ENCODE results near the gene SLC6A7. TPM values are rescaled to one million over a fixed set of nuclear protein-coding genes. Genes with fewer than 3 reads are reported as not detected.
"Not testable (repeated sequence)": the region's sequence is repeated elsewhere in the genome, so short reads cannot be mapped to it uniquely, and the experiment has no call there.

The SLC6A7 gene
- total RNA-seq, 2 experiments from 2014 or later: not detected

DNA sequence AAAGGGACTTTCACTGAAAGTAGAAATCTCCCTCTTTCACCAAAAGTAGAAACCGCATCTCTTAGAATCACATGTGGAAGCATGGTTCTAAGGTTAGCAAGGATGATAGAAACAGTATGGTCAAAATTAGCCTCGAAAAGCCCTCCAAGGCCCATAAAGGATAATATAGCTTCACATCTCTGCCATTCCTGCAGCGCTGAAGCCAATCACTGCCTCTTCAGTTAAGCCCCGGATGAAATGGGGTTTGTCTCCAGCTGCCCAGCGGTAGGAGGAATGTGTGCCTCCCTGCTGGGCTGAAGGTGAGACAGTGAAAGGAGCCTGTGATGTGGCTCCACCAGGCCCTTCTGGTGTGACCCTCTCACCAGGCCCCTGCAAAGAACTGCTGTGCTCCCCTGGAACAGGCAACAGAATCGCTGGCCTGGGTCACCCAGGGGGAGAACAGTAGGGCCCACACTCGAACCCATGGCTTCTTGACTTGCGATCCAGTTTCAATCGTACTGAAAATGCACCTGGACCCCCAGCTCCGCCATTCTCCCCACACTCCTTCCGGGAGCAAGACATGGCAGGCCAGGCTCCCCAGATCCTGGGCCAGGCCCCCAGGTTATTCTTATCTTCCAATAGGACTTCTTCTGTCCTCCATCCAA, 52.5 kb downstream of the SLC6A7 start:
- no peak for DNase-seq
- Mint-ChIP-seq H3K27ac (no peak overlapping the region), H3K4me1 (no peaks in the 10 kb centered on the region), H3K4me3 (no peak overlapping the region), H3K9me3 (no peaks in the 10 kb centered on the region), H3K36me3 (no peaks in the 10 kb centered on the region), H3K27me3 (peaks cover 2% of the 10 kb centered on the region)
- no peak for ATAC-seq (ENCODE audit: low read depth)
- POLR2A ChIA-PET: no interaction called here

DNA sequence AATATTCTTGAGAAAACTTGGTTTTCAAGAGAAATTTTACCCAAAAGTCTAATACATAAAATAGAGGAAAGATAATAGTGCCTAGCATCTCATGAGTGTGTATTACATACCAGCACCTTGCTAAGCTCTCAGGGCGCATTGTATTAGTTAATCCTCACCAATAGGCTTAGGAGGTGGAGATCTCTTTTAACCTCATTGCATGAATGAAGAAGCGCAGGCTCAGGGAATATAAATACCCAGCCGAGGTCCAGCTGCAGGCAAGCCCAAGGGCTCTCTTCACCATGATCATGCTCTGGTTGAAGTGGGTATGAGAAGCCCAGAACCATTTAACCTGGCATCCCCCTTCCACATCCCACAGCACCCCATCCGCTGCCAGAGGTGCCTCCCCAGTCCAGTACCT, 53.7 kb downstream of the SLC6A7 start:
- no peaks in the 10 kb centered on the region for H3K4me1 Mint-ChIP-seq
- no peak overlapping the region for H3K4me3 Mint-ChIP-seq
- H3K36me3 Mint-ChIP-seq: no peaks in the 10 kb centered on the region
- no peak overlapping the region for H3K27ac Mint-ChIP-seq
- no peaks in the 10 kb centered on the region for H3K9me3 Mint-ChIP-seq
- POLR2A ChIA-PET: no interaction called here
- peaks cover 2% of the 10 kb centered on the region for H3K27me3 Mint-ChIP-seq
- no peak for ATAC-seq (ENCODE audit: low read depth)
- DNase-seq: no peak

DNA sequence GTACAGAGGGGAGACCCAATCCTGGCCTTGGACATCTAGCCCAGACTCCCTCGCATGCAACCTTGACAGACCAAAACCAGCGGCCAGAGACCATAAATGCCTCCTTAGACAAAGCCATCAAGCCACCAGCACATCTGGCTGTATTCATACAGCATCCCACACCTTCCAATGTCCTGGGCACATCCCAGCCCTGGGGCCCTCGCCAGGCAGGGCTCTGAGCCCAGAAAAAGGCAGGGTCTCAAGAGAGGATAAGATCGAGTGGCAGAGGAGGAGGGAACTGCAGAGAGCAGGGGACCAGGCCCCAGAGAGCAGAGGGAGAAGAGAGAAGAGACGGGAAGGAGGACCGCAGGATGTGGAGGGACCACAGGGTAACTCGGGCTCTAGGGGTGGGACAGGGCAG, 54.3 kb downstream of the SLC6A7 start:
- Mint-ChIP-seq H3K27ac (no peak overlapping the region), H3K27me3 (peaks cover 2% of the 10 kb centered on the region), H3K9me3 (no peaks in the 10 kb centered on the region), H3K36me3 (no peaks in the 10 kb centered on the region), H3K4me3 (no peak overlapping the region), H3K4me1 (no peaks in the 10 kb centered on the region)
- ATAC-seq (ENCODE audit: low read depth) (no peak), DNase-seq (no peak)
- POLR2A ChIA-PET: no interaction called here

DNA sequence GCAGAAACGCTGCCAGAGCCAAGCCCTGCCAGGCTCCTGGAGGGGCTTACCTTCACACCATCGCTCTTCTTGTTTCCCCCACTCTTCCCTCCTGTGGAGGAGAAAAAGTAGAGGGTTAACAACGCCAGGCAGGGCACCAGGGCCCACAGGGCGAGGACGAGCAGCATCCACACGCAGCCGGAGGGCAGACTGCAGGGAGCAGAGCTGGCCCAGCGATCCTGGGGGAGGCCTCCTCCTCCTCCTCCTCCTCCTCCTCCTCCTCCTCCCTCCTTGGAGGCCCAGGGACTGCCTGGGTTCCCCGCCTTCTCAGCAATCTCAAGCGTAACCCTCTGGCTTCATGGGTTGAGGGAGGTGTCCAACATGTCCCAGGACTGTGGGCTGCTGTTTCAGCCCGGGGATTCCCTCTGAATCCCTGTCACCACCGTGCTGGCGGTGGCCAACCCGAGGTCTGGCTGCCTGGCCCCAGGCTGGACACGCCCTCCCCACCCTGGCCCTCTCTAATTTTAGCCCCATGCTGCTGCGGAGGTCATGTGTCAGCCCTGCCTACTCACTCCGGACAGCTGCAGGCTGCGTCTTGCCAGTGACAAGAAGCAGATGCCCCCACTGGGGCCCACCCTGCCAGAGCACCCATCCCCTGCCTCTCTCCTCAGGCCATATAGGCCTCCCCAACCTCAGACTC, 55.4 kb downstream of the SLC6A7 start:
- DNase-seq (no peak), ATAC-seq (ENCODE audit: low read depth) (no peak)
- H3K4me3 Mint-ChIP-seq: no peak overlapping the region
- H3K27ac Mint-ChIP-seq: no peak overlapping the region
- POLR2A ChIA-PET: no interaction called here
- H3K4me1 Mint-ChIP-seq: no peaks in the 10 kb centered on the region
- peaks cover 2% of the 10 kb centered on the region for H3K27me3 Mint-ChIP-seq
- no peaks in the 10 kb centered on the region for H3K36me3 Mint-ChIP-seq
- no peaks in the 10 kb centered on the region for H3K9me3 Mint-ChIP-seq

DNA sequence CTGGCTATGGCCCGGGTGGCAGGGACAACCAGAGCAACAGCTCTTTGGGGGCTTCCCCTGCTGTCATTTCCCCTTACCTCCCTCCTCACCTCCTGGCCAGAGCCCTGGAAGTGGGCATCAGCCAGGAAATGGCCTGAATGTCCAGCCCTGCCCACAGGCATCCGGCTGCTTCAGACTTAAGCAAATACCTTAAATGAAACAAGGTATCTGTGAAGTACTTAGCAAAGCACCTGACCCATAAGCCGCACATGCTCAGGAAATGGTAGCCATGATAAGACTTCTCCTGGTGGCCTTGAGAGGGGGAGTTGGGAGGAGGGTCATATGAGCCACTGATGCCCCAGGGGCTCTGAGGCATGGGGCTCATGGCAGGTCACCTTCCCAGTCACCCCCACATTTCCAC, 55.9 kb downstream of the SLC6A7 start:
- Mint-ChIP-seq H3K27me3 (peaks cover 2% of the 10 kb centered on the region), H3K9me3 (no peaks in the 10 kb centered on the region), H3K27ac (no peak overlapping the region), H3K36me3 (no peaks in the 10 kb centered on the region), H3K4me1 (no peaks in the 10 kb centered on the region), H3K4me3 (no peak overlapping the region)
- POLR2A ChIA-PET: no interaction called here
- DNase-seq: no peak
- no peak for ATAC-seq (ENCODE audit: low read depth)

DNA sequence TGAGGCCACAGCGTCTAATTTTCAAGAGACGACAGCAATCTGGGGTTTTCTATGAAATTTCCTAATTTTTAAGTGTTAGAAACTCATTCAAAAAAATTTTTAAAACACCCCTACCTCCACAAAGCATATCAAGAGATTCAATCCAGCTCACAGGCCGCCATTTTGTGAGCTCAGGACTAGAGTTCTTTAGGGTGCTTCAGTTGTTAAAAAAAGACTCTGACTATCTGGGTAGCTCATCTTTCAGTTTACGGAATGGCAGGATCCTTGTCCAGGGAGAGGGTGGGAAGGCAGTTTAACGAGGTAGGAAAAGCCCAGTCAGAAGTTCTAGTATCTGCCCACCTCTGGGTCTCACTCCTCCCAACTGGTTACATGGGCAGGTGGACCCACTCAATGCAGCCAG, 56.6 kb downstream of the SLC6A7 start:
- H3K4me1 Mint-ChIP-seq: no peaks in the 10 kb centered on the region
- peaks cover 2% of the 10 kb centered on the region for H3K27me3 Mint-ChIP-seq
- no peaks in the 10 kb centered on the region for H3K36me3 Mint-ChIP-seq
- POLR2A ChIA-PET: no interaction called here
- no peak overlapping the region for H3K27ac Mint-ChIP-seq
- no peak for DNase-seq
- no peaks in the 10 kb centered on the region for H3K9me3 Mint-ChIP-seq
- no peak overlapping the region for H3K4me3 Mint-ChIP-seq
- ATAC-seq (ENCODE audit: low read depth): no peak

DNA sequence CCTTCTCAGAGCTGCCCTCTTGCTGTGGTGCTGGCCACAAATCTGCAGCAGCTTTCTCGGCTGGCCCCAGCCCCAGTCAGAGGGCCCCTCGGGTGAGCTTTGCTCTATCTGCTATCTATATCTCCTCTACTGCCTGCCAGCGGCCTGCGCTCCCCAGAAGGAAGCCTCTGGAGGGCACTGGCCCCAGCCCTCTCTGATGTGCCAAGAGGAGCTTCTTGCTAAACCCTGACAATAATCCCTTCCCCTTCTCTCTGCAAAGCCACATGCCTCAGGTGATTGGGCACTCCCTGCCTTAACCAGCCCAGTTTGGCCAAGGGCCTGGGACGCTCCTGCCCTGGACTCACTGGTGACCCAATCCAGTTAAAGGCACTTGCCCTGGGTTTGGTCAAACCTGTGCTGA, 57.0 kb downstream of the SLC6A7 start:
- H3K36me3 Mint-ChIP-seq: no peaks in the 10 kb centered on the region
- no peak overlapping the region for H3K4me3 Mint-ChIP-seq
- no peaks in the 10 kb centered on the region for H3K4me1 Mint-ChIP-seq
- POLR2A ChIA-PET: no interaction called here
- no peaks in the 10 kb centered on the region for H3K9me3 Mint-ChIP-seq
- peaks cover 2% of the 10 kb centered on the region for H3K27me3 Mint-ChIP-seq
- DNase-seq (no peak), ATAC-seq (ENCODE audit: low read depth) (no peak)
- H3K27ac Mint-ChIP-seq: no peak overlapping the region

DNA sequence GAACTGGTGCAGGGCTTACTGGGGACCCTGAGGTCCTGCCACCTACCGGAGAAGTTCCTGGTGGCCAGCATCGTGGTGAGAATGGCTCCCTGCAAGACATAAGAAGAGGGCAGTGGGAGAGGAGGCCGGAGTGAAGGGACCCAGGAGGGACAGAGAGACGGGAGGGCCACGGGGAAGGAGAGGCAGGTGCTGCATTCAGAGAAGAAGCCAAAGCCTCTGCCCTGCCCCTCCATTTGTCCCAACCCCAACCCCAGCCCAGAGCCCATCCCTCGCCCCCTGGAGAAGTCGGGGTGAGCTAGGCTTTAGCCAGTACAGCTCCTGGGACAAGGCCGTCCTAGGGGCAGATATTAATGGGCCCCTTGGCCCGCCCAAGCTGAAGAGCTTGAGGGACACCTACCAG, 57.9 kb downstream of the SLC6A7 start:
- POLR2A ChIA-PET: no interaction called here
- no peak overlapping the region for H3K27ac Mint-ChIP-seq
- H3K9me3 Mint-ChIP-seq: no peaks in the 10 kb centered on the region
- no peak overlapping the region for H3K4me3 Mint-ChIP-seq
- ATAC-seq (ENCODE audit: low read depth) (no peak), DNase-seq (no peak)
- no peaks in the 10 kb centered on the region for H3K36me3 Mint-ChIP-seq
- H3K27me3 Mint-ChIP-seq: peaks cover 2% of the 10 kb centered on the region
- H3K4me1 Mint-ChIP-seq: no peaks in the 10 kb centered on the region

DNA sequence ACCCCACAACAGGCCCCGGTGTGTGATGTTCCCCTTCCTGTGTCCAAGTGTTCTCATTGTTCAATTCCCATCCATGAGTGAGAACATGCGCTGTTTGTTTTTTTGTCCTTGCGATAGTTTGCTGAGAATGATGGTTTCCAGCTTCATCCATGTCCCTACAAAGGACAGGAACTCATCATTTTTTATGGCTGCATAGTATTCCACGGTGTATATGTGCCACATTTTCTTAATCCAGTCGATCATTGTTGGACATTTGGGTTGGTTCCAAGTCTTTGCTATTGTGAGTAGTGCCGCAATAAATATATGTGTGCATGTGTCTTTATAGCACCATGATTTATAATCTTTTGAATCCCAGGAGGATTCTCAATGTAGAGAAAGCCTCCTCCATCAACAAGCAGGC, 58.6 kb downstream of the SLC6A7 start:
- DNase-seq; H3K4me3 Mint-ChIP-seq; POLR2A ChIA-PET; H3K27me3 Mint-ChIP-seq; H3K27ac Mint-ChIP-seq; H3K4me1 Mint-ChIP-seq; H3K9me3 Mint-ChIP-seq; H3K36me3 Mint-ChIP-seq; ATAC-seq (ENCODE audit: low read depth): not testable (repeated sequence)

DNA sequence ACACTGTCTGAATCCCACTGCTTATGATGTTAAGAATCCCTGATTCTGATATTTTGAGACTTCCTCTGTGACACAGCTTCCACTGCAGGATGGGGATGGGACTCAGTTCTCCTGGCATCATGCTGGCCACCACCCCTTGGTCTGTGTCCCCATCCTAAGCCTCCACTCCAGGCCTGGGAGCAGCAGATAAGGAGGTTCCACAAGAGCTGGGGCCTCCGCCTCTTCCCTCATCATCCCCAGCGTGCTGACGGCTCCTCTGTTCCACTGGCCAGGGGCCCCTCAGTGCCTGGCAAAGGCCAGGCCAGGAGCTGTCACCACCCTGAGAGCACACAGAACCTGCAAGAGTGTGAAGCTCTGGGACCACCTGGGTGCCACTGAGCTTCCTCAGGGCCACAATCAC, 59.1 kb downstream of the SLC6A7 start:
- Mint-ChIP-seq H3K36me3 (no peaks in the 10 kb centered on the region), H3K4me3 (no peak overlapping the region), H3K27me3 (peaks cover 2% of the 10 kb centered on the region), H3K9me3 (no peaks in the 10 kb centered on the region), H3K4me1 (peaks cover 2% of the 10 kb centered on the region), H3K27ac (no peak overlapping the region)
- POLR2A ChIA-PET: no interaction called here
- DNase-seq (no peak), ATAC-seq (ENCODE audit: low read depth) (no peak)

DNA sequence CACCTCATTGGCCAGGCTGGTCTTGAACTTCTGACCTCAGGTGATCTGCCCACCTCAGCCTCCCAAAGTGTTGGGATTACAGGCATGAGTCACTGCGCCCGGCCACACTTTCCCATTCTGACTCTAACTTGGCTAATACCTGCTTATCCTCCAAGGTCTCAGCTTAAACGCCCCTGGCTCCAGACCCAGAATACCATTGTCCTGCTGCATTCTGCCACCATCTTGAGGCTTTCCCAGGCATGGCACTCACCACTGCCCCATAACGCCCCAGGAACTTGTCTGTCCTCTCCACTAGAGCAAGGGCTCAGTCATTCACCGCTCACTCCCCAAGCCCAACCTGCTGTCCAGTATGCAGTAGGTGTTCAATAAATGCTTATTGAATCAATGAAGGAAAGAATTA, 59.9 kb downstream of the SLC6A7 start:
- no peaks in the 10 kb centered on the region for H3K9me3 Mint-ChIP-seq

DNA sequence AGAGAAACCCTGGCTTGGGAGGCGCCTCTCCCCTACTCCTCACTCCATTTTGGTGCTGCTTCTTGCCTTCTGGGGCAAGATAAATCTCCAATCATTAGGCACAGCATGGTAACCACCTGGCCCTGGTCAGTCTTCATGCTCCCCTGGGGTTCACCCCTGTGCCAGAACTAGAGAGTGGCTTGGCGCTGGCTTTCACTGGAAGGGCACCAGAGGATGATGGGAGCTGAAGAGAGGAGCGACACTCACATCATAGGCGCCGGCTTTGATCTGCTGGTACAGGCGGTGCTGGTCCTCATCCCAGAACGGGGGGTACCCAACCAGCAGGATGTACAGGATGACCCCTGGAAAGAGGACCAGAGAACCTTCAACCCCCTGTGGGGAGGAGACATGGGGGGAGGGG, 61.6 kb downstream of the SLC6A7 start:
- H3K4me3 Mint-ChIP-seq: no peak overlapping the region
- H3K27me3 Mint-ChIP-seq: no peaks in the 10 kb centered on the region
- DNase-seq: no peak
- H3K27ac Mint-ChIP-seq: no peak overlapping the region
- no peak for ATAC-seq (ENCODE audit: low read depth)
- H3K4me1 Mint-ChIP-seq: peaks cover 2% of the 10 kb centered on the region
- H3K9me3 Mint-ChIP-seq: no peaks in the 10 kb centered on the region
- POLR2A ChIA-PET: interaction anchor here (0.6 kb wide), 1 partner anchor 182 kb away, joined by 4 read pairs; no protein-coding TSS in a partner anchor
- H3K36me3 Mint-ChIP-seq: no peaks in the 10 kb centered on the region

More for the DNA sequence above, 59.9 kb downstream of the SLC6A7 start:
- no peak for DNase-seq
- H3K36me3 Mint-ChIP-seq: no peaks in the 10 kb centered on the region
- POLR2A ChIA-PET: interaction anchor here (0.7 kb wide), 1 partner anchor 28 kb away, joined by 3 read pairs; no protein-coding TSS in a partner anchor
- no peak for ATAC-seq (ENCODE audit: low read depth)
- H3K27me3 Mint-ChIP-seq: no peaks in the 10 kb centered on the region
- no peak overlapping the region for H3K4me3 Mint-ChIP-seq
- no peak overlapping the region for H3K27ac Mint-ChIP-seq
- peaks cover 2% of the 10 kb centered on the region for H3K4me1 Mint-ChIP-seq

DNA sequence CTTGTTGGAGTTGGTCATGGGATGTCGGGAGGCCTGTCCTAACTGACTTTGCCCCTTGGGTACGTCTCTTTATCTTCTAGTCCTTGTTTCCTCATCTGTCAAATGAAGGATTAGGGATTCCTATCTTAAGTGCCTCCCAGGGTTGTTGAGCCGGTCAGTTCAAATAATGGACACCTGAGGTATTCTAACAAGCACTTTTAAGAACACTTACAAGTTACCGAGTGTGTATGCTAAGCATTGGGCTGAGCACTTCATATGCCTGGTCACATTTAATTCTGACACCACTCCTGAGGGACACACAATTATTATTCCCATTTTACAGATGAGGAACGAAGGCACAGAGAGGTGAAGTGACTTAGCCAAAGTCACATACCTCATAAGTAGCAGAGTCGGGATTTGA, 62.6 kb downstream of the SLC6A7 start:
- H3K27me3 Mint-ChIP-seq: no peaks in the 10 kb centered on the region
- no peaks in the 10 kb centered on the region for H3K36me3 Mint-ChIP-seq

DNA sequence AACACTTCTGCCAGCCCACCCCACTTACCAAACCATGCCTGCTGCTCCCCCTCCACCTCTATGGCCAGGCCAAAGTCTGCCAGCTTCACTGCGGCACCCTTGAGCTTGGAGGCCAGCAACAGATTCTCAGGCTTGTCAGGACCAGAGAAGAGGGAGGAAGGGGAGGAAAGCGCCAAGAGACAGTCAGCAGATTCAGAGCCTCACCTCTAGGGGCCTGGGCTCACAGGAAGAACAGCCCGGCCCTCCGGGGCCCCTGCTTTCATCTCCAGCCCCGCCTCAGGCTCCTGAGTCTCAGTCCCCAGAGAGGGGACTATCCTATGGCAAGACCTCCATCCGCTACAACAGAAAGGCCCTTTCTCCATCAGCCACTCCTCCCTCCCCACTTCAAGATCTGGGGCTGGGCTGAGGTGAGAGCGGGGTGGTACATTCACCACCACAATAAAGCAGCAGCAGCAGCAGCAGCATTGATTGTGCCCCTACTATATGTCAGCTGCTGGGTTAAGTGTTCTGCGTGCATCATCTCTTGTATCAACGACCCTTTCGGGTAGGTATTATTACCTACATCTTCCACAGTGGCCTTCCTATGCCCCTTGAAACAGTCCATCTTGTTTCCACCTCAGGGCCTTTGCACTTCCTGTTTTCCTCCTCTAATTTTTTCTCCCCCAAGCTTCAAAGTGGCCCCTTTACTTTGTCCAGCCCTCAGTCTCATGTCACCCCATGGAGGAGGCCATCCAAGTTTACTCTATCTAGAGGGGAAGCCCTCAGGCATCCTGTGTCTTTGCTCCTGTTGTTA, 63.8 kb downstream of the SLC6A7 start:
- ATAC-seq (ENCODE audit: low read depth): no peak
- no peak for DNase-seq
- H3K4me1 Mint-ChIP-seq: peaks cover 2% of the 10 kb centered on the region
- no peaks in the 10 kb centered on the region for H3K36me3 Mint-ChIP-seq
- H3K9me3 Mint-ChIP-seq: no peaks in the 10 kb centered on the region
- peak overlapping the region; percentile 30 for H3K27ac Mint-ChIP-seq
- POLR2A ChIA-PET: no interaction called here
- no peaks in the 10 kb centered on the region for H3K27me3 Mint-ChIP-seq
- no peak overlapping the region for H3K4me3 Mint-ChIP-seq

More for the DNA sequence above, 62.6 kb downstream of the SLC6A7 start:
- H3K4me3 Mint-ChIP-seq: no peak overlapping the region
- DNase-seq (no peak), ATAC-seq (ENCODE audit: low read depth) (no peak)
- H3K27ac Mint-ChIP-seq: no peak overlapping the region
- POLR2A ChIA-PET: no interaction called here
- no peaks in the 10 kb centered on the region for H3K9me3 Mint-ChIP-seq
- H3K4me1 Mint-ChIP-seq: peaks cover 2% of the 10 kb centered on the region

Measured in activated naive CD8-positive, alpha-beta T cell treated with anti-CD3 and anti-CD28 coated beads, Interleukin-2, amount 10 ng/mL, durations not matched to agents 7 days and 5 days (primary cell).